ENCODE data around the gene HRG. TPM values are rescaled to one million over a fixed set of nuclear protein-coding genes. Genes with fewer than 3 reads are reported as not detected.
"Not testable (repeated sequence)": the region's sequence is repeated elsewhere in the genome, so short reads cannot be mapped to it uniquely, and the experiment has no call there.

Gene HRG
- total RNA-seq, 1 experiment from 2014 or later: not detected

DNA sequence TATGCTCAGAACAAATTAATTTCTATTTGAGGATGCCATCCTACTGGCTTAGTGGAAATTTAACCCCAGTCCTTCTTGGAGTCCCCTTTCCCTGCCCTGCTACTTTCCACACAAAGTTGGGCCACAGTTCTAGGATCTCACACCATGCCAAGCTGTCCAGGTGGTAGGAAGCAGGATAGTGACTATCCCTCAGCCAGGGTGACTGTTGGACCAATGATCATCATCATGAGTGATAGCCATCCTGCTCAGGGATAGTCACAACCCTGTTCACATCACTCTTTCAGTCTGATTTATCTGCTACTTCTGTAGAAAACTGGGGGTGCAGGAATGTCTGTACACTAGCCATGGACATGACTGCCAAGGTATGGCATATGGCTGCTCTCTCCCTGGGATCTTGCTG is 12.8 kb downstream of the HRG start:
- Histone ChIP-seq H3K9me3 (ENCODE audit: low read length) (no peaks in the 10 kb centered on the region), H3K4me2 (ENCODE audit: low read depth, low read length, poor library complexity, severe bottlenecking) (no peak overlapping the region), H3K27me3 (ENCODE audit: low read length) (no peaks in the 10 kb centered on the region), H3K4me1 (ENCODE audit: low read length) (no peaks in the 10 kb centered on the region), H3K79me2 (ENCODE audit: low read length) (no peaks in the 10 kb centered on the region), H3K36me3 (ENCODE audit: insufficient read depth, low read length) (no peaks in the 10 kb centered on the region), H3K9me2 (replicated peaks; ENCODE audit: insufficient read depth, low read length) (no peaks in the 10 kb centered on the region), H2AFZ (ENCODE audit: low read length) (no peak overlapping the region), H3K27ac (ENCODE audit: low read length) (no peak overlapping the region), H3K4me3 (ENCODE audit: low read length) (no peak overlapping the region), H3K9ac (ENCODE audit: low read length) (no peak overlapping the region), H4K20me1 (ENCODE audit: insufficient read depth, low read depth, low read length) (no peaks in the 10 kb centered on the region)
- no peak for DNase-seq

DNA sequence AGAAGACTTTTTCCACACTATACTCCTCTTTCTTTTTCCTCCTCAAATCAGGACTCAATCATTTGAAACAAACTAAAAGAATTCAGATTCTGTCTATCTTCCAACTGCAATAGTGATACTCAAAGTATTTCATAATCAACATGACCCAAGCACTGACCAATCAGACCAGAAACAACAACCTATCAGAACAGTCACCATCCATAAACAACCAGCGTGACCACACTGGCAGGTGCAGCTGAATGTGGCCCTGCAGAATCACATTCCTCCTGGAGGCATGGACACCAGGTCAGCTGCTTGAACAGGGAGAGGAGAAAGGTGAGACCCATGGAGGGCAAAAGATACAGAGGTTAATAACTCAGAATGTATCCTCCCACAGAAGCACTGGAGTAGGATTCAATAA is 13.3 kb downstream of the HRG start:
- Histone ChIP-seq H3K79me2 (ENCODE audit: low read length) (no peaks in the 10 kb centered on the region), H3K4me3 (ENCODE audit: low read length) (no peak overlapping the region), H3K9me2 (replicated peaks; ENCODE audit: insufficient read depth, low read length) (no peaks in the 10 kb centered on the region), H4K20me1 (ENCODE audit: insufficient read depth, low read depth, low read length) (no peaks in the 10 kb centered on the region), H3K4me1 (ENCODE audit: low read length) (no peaks in the 10 kb centered on the region), H3K27me3 (ENCODE audit: low read length) (no peaks in the 10 kb centered on the region), H3K4me2 (ENCODE audit: low read depth, low read length, poor library complexity, severe bottlenecking) (no peak overlapping the region), H3K9ac (ENCODE audit: low read length) (no peak overlapping the region), H3K36me3 (ENCODE audit: insufficient read depth, low read length) (no peaks in the 10 kb centered on the region), H3K9me3 (ENCODE audit: low read length) (no peaks in the 10 kb centered on the region), H2AFZ (ENCODE audit: low read length) (no peak overlapping the region), H3K27ac (ENCODE audit: low read length) (no peak overlapping the region)
- DNase-seq: no peak

DNA sequence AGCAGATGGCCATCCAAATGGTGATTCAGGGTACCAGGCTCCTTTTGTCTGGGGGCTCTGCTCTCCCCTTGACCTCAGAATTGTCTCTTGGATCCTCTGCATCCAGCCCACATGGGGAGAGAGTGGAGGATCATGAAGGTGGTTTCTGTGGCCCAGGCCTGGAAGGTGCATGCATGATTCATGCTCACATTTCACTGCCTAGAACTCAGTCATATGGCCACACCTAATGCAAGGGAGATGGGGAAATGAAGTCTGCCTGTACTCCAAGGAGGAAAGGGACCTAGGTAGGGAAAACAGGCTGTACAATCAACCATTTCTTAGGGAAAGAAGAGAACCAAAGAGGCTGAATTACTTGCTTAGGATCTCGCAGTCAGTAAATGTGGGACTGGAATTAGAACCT is 15.1 kb downstream of the HRG start:
- Histone ChIP-seq H3K9me2 (replicated peaks; ENCODE audit: insufficient read depth, low read length) (no peaks in the 10 kb centered on the region), H3K4me3 (ENCODE audit: low read length) (no peak overlapping the region), H3K27me3 (ENCODE audit: low read length) (no peaks in the 10 kb centered on the region), H4K20me1 (ENCODE audit: insufficient read depth, low read depth, low read length) (no peaks in the 10 kb centered on the region), H3K27ac (ENCODE audit: low read length) (no peak overlapping the region), H3K9ac (ENCODE audit: low read length) (no peak overlapping the region), H2AFZ (ENCODE audit: low read length) (no peak overlapping the region), H3K4me2 (ENCODE audit: low read depth, low read length, poor library complexity, severe bottlenecking) (no peak overlapping the region), H3K4me1 (ENCODE audit: low read length) (no peaks in the 10 kb centered on the region), H3K36me3 (ENCODE audit: insufficient read depth, low read length) (no peaks in the 10 kb centered on the region), H3K79me2 (ENCODE audit: low read length) (no peaks in the 10 kb centered on the region), H3K9me3 (ENCODE audit: low read length) (no peaks in the 10 kb centered on the region)
- DNase-seq: no peak

- DNase-seq: no peak
- no peaks in the 10 kb centered on the region for H3K79me2 ChIP-seq (ENCODE audit: low read length)
Measured at GRCh38 chr3:186682812-186683211, 17.0 kb downstream of the HRG start.

DNA sequence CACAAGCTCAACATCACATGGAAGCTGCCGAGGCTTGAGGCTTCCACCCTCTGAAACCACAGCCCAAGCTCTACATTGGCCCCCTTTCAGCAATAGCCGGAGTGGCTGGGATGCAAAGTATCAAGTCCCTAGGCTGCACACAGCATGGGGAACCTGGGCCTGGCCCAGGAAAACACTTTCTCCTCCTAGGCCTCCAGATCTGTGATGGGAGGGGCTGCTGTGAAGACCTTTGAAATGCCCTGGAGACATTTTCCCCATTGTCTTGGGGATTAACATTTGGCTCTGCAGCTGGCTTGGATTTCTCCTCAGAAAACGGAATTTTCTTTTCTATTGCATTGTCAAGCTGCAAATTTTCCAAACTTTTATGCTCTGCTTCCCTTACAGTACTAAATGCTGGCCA is 18.2 kb downstream of the HRG start:
- no peaks in the 10 kb centered on the region for H3K9me3 ChIP-seq (ENCODE audit: low read length)
- no peaks in the 10 kb centered on the region for H3K4me1 ChIP-seq (ENCODE audit: low read length)
- H4K20me1 ChIP-seq (ENCODE audit: insufficient read depth, low read depth, low read length): no peaks in the 10 kb centered on the region
- no peak overlapping the region for H2AFZ ChIP-seq (ENCODE audit: low read length)
- H3K9ac ChIP-seq (ENCODE audit: low read length): no peak overlapping the region
- no peak for DNase-seq
- H3K4me3 ChIP-seq (ENCODE audit: low read length): no peak overlapping the region
- H3K9me2 ChIP-seq (replicated peaks; ENCODE audit: insufficient read depth, low read length): no peaks in the 10 kb centered on the region
- no peak overlapping the region for H3K4me2 ChIP-seq (ENCODE audit: low read depth, low read length, poor library complexity, severe bottlenecking)
- H3K27ac ChIP-seq (ENCODE audit: low read length): no peak overlapping the region
- no peaks in the 10 kb centered on the region for H3K79me2 ChIP-seq (ENCODE audit: low read length)
- no peaks in the 10 kb centered on the region for H3K36me3 ChIP-seq (ENCODE audit: insufficient read depth, low read length)
- no peaks in the 10 kb centered on the region; the same call in 1 of the 2 replicates for H3K27me3 ChIP-seq (ENCODE audit: low read length)

More at GRCh38 chr3:186682812-186683211, 17.0 kb downstream of the HRG start:
- Histone ChIP-seq H3K27ac (ENCODE audit: low read length) (no peak overlapping the region), H3K36me3 (ENCODE audit: insufficient read depth, low read length) (no peaks in the 10 kb centered on the region), H3K9me3 (ENCODE audit: low read length) (no peaks in the 10 kb centered on the region), H3K27me3 (ENCODE audit: low read length) (no peaks in the 10 kb centered on the region; the same call in 1 of the 2 replicates), H3K4me1 (ENCODE audit: low read length) (no peaks in the 10 kb centered on the region), H2AFZ (ENCODE audit: low read length) (no peak overlapping the region), H3K9ac (ENCODE audit: low read length) (no peak overlapping the region), H3K9me2 (replicated peaks; ENCODE audit: insufficient read depth, low read length) (no peaks in the 10 kb centered on the region), H4K20me1 (ENCODE audit: insufficient read depth, low read depth, low read length) (no peaks in the 10 kb centered on the region), H3K4me3 (ENCODE audit: low read length) (no peak overlapping the region), H3K4me2 (ENCODE audit: low read depth, low read length, poor library complexity, severe bottlenecking) (no peak overlapping the region)

- not testable (repeated sequence) for H3K36me3 ChIP-seq (ENCODE audit: insufficient read depth, low read length); H3K9ac ChIP-seq (ENCODE audit: low read length); H3K4me1 ChIP-seq (ENCODE audit: low read length); H3K9me2 ChIP-seq (replicated peaks; ENCODE audit: insufficient read depth, low read length); H2AFZ ChIP-seq (ENCODE audit: low read length); H3K27ac ChIP-seq (ENCODE audit: low read length); H3K79me2 ChIP-seq (ENCODE audit: low read length); H4K20me1 ChIP-seq (ENCODE audit: insufficient read depth, low read depth, low read length); H3K4me2 ChIP-seq (ENCODE audit: low read depth, low read length, poor library complexity, severe bottlenecking); H3K4me3 ChIP-seq (ENCODE audit: low read length); H3K27me3 ChIP-seq (ENCODE audit: low read length); DNase-seq; H3K9me3 ChIP-seq (ENCODE audit: low read length)
Measured at GRCh38 chr3:186686475-186686874, 20.7 kb downstream of the HRG start.

GRCh38 chr3:186687120-186687651 is 21.4 kb downstream of the HRG start:
- H3K9ac ChIP-seq (ENCODE audit: low read length): no peak overlapping the region
- no peaks in the 10 kb centered on the region for H3K79me2 ChIP-seq (ENCODE audit: low read length)
- no peak for DNase-seq
- no peaks in the 10 kb centered on the region for H3K9me3 ChIP-seq (ENCODE audit: low read length)
- H3K4me3 ChIP-seq (ENCODE audit: low read length): no peak overlapping the region
- H3K36me3 ChIP-seq (ENCODE audit: insufficient read depth, low read length): no peaks in the 10 kb centered on the region
- H3K27ac ChIP-seq (ENCODE audit: low read length): no peak overlapping the region
- no peak overlapping the region for H3K4me2 ChIP-seq (ENCODE audit: low read depth, low read length, poor library complexity, severe bottlenecking)
- H3K9me2 ChIP-seq (replicated peaks; ENCODE audit: insufficient read depth, low read length): no peaks in the 10 kb centered on the region
- H4K20me1 ChIP-seq (ENCODE audit: insufficient read depth, low read depth, low read length): no peaks in the 10 kb centered on the region
- H3K4me1 ChIP-seq (ENCODE audit: low read length): no peaks in the 10 kb centered on the region
- no peak overlapping the region for H2AFZ ChIP-seq (ENCODE audit: low read length)
- no peaks in the 10 kb centered on the region; the same call in 1 of the 2 replicates for H3K27me3 ChIP-seq (ENCODE audit: low read length)

DNA sequence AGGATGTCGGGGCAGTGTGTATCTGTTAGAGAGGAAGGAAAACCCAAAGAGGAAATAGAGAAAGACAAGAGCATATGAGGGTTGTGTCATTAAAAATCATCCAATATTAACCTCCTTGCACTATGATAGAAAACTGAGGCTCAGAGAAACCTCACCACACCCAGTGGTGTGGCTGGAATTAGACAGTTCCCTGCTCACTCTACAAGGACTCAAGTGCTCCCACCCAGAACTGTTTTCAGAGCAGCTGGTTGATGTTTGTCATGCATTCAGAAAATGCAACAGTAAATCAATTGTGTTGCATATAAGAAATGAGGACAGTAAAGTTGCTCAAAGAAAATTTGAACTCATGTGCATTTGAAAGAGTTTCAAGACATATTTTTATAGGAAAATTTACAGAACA is 24.5 kb downstream of the HRG start:
- not testable (repeated sequence) for H3K27ac ChIP-seq (ENCODE audit: low read length); H3K4me1 ChIP-seq (ENCODE audit: low read length); H3K9me2 ChIP-seq (replicated peaks; ENCODE audit: insufficient read depth, low read length); DNase-seq; H2AFZ ChIP-seq (ENCODE audit: low read length); H3K27me3 ChIP-seq (ENCODE audit: low read length); H3K9me3 ChIP-seq (ENCODE audit: low read length); H3K79me2 ChIP-seq (ENCODE audit: low read length); H3K4me2 ChIP-seq (ENCODE audit: low read depth, low read length, poor library complexity, severe bottlenecking); H3K36me3 ChIP-seq (ENCODE audit: insufficient read depth, low read length); H4K20me1 ChIP-seq (ENCODE audit: insufficient read depth, low read depth, low read length); H3K4me3 ChIP-seq (ENCODE audit: low read length); H3K9ac ChIP-seq (ENCODE audit: low read length)

DNA sequence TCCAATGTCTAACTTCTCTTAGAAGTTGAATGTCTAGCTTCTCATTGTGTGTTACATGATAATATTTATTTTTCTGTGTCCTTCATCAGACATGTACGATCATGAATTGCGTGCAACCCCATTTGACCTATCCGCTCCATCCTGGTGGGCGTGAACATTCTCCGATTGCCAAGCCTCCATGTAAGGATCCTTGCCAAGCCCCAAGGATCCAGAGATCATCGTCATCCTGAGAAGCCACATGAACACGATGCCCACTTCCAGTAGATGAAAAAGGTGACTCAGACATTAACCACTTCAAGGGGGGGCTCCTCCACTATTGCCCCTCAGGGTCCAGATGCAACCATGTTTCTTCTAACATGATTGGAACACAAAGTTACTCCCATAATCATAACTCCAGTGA is 25.9 kb downstream of the HRG start:
- H2AFZ ChIP-seq (ENCODE audit: low read length): no peak overlapping the region
- no peaks in the 10 kb centered on the region for H4K20me1 ChIP-seq (ENCODE audit: insufficient read depth, low read depth, low read length)
- DNase-seq: no peak
- no peaks in the 10 kb centered on the region for H3K4me1 ChIP-seq (ENCODE audit: low read length)
- no peaks in the 10 kb centered on the region for H3K36me3 ChIP-seq (ENCODE audit: insufficient read depth, low read length)
- H3K27me3 ChIP-seq (ENCODE audit: low read length): no peaks in the 10 kb centered on the region
- H3K4me3 ChIP-seq (ENCODE audit: low read length): no peak overlapping the region
- H3K27ac ChIP-seq (ENCODE audit: low read length): no peak overlapping the region
- H3K4me2 ChIP-seq (ENCODE audit: low read depth, low read length, poor library complexity, severe bottlenecking): no peak overlapping the region
- H3K9ac ChIP-seq (ENCODE audit: low read length): no peak overlapping the region
- no peaks in the 10 kb centered on the region for H3K79me2 ChIP-seq (ENCODE audit: low read length)
- H3K9me3 ChIP-seq (ENCODE audit: low read length): no peaks in the 10 kb centered on the region
- H3K9me2 ChIP-seq (replicated peaks; ENCODE audit: insufficient read depth, low read length): no peaks in the 10 kb centered on the region

Measured in Karpas-422 (cell line).